Pancreas (tissue), 10 donors: ENCODE measurements around the gene FSTL4. TPM values are rescaled to one million over a fixed set of nuclear protein-coding genes. Genes with fewer than 3 reads are reported as not detected.

Experiments used
- ATAC-seq, 4 donors: fragments of 200-7000 bp; cut with Tn5 transposase; one replicate each; pipeline versions ENCODE4 v1.8.0 to v1.9.1; 2020; ENCODE audit warnings: mild to moderate bottlenecking in 4 of 4, moderate library complexity in 4 of 4
- DNase-seq, 6 donors: peaks; one replicate each; pipeline ENCODE4 v3.0.0-alpha.2; 2020
- FAIRE-seq: peaks from 2 replicates; lab custom pipeline; 2012; peaks lifted over from hg19 to GRCh38; lab: Jason Lieb, UNC
- H3K27ac ChIP-seq, 4 donors: fragments of 200-600 bp; sonication (generic); 1 replicate in 3 of 4; 2 replicates in 1 of 4; pipeline versions ENCODE4 v1.5.0 to v1.8.0; 2020
- H3K27me3 ChIP-seq, 4 donors: fragments of 200-600 bp; one replicate each; pipeline ENCODE4 v1.8.0; 2021
- H3K36me3 ChIP-seq, 3 donors: fragments of 200-600 bp; sonication (generic) in 1 of 3; one replicate each; pipeline versions ENCODE4 v1.5.0 to v1.8.0; 2020 to 2021
- H3K4me1 ChIP-seq, 3 donors: fragments of 200-600 bp; one replicate each; pipeline ENCODE4 v1.8.0; 2021
- H3K4me3 ChIP-seq, 4 donors: fragments of 200-600 bp; sonication (generic) in 2 of 4; one replicate each; pipeline versions ENCODE4 v1.5.0 to v1.8.0; 2020 to 2021
- H3K9me3 ChIP-seq, 4 donors: fragments of 200-600 bp; one replicate each; pipeline ENCODE4 v1.8.0; 2021
- CTCF ChIP-seq, 4 donors: fragments of 200-600 bp; sonication (generic) in 3 of 4; IDR thresholded peaks; one replicate each; pipeline versions ENCODE4 v1.5.0 to v1.8.0; 2021; ENCODE audit warnings: antibody characterized with exemption in 4 of 4
- WGBS, 2 donors: extraction: QIAGEN DNeasy Blood & Tissue Kit; methylation state at CpG; one replicate each; pipeline ENCODE4 v1.1.7; 2013; 5-methylcytosine and 5-hydroxymethylcytosine counted together
- intact Hi-C, 3 donors: fragments of 100-400 bp; cut with DNase I; formaldehyde crosslinking; loops; one replicate each; pipeline versions ENCODE4 v1.11.1 to v1.14.2; 2022
- polyA plus RNA-seq, 2 donors: library from polyadenylated mRNA; stranded (reverse); fragments of 200-250 nt; gene quantifications; one replicate each; pipeline ENCODE4 v1.2.3, GENCODE V29; 2013
- total RNA-seq, 6 donors: library from RNA; stranded (reverse); fragmentation: NEBNext Ultra II Directional in 4 of 6; extraction: Animal tissue kit (Norgen Biotek cat#: 25700) in 4 of 6; gene quantifications; one replicate each; pipeline versions ENCODE4 v1.2.1 to v1.2.4, GENCODE V29; 2021 to 2023
- donor health status: healthy with polysubstance abuse.
- donor health status: DM: no; HTN: no; CAD: no; lungs with moderate emphysema.
- donor health status: DM: no; HTN: no; CAD: no.
- donor health status: control.
- donor health status: control.
- donor health status: Bipolar disorder and iron deficiency.
- donor health status: DM: yes; HTN: yes; CAD: no.
- donor health status: DM: no; HTN: no; CAD: no.
- donor health status: DM: no; HTN: no; CAD: no.
- donor health status: DM: yes; HTN: yes; CAD: no.

FSTL4 gene
- total and polyA plus RNA-seq, 8 donors, result 0.68 to 2.4 (median 1.4) TPM

- intact Hi-C loops, result no loop called here
- FAIRE-seq, result no peak
Observed at GRCh38 chr5:133467826-133468463, 144.4 kb downstream of the FSTL4 start.

GRCh38 chr5:133467335-133467779, 145.0 kb downstream of the FSTL4 start:
- TF ChIP-seq CTCF (IDR thresholded peaks at IDR 0.05), result no peak
- FAIRE-seq, result no peak
- intact Hi-C loops, result no loop called here

More at GRCh38 chr5:133467826-133468463, 144.4 kb downstream of the FSTL4 start:
- no peaks in the 10 kb centered on the region for H3K9me3 ChIP-seq
- WGBS, 2 donors, result 65 to 72% methylated on average over 4 of the region's 4 CpGs
- no peaks in the 10 kb centered on the region for H3K36me3 ChIP-seq
- no peaks in the 10 kb centered on the region for H3K27me3 ChIP-seq
- no peak for TF ChIP-seq CTCF (IDR thresholded peaks at IDR 0.05)
- H3K4me3 ChIP-seq, result no peak overlapping the region
- H3K27ac ChIP-seq, result no peak overlapping the region
- no peaks in the 10 kb centered on the region for H3K4me1 ChIP-seq
- no peak for DNase-seq
- no peak for ATAC-seq

GRCh38 chr5:133466556-133467334, 145.6 kb downstream of the FSTL4 start:
- intact Hi-C loops, result no loop called here
- WGBS, 2 donors, result 89 to 93% methylated on average over 5 of the region's 5 CpGs
- H3K27ac ChIP-seq, result no peak overlapping the region
- no peaks in the 10 kb centered on the region for H3K4me1 ChIP-seq
- TF ChIP-seq CTCF (IDR thresholded peaks at IDR 0.05), result no peak
- DNase-seq (no peak), FAIRE-seq (no peak), ATAC-seq (no peak)
- H3K36me3 ChIP-seq, result no peaks in the 10 kb centered on the region
- no peaks in the 10 kb centered on the region for H3K9me3 ChIP-seq
- H3K27me3 ChIP-seq, result no peaks in the 10 kb centered on the region
- H3K4me3 ChIP-seq, result no peak overlapping the region

More at GRCh38 chr5:133467335-133467779, 145.0 kb downstream of the FSTL4 start:
- no peak overlapping the region for H3K27ac ChIP-seq
- no peaks in the 10 kb centered on the region for H3K36me3 ChIP-seq
- no peaks in the 10 kb centered on the region for H3K4me1 ChIP-seq
- ATAC-seq, result no peak
- 77 to 85% methylated on average over 7 of the region's 7 CpGs for WGBS, 2 donors
- H3K9me3 ChIP-seq, result no peaks in the 10 kb centered on the region
- H3K27me3 ChIP-seq, result no peaks in the 10 kb centered on the region
- no peak for DNase-seq
- no peak overlapping the region for H3K4me3 ChIP-seq

- no peak for ATAC-seq
- FAIRE-seq, result no peak
- 92 to 96% methylated on average over 6 of the region's 6 CpGs for WGBS, 2 donors
Observed at GRCh38 chr5:133464013-133464412, 148.3 kb downstream of the FSTL4 start.

More at GRCh38 chr5:133464013-133464412, 148.3 kb downstream of the FSTL4 start:
- Histone ChIP-seq H3K9me3 (no peaks in the 10 kb centered on the region), H3K27me3 (no peaks in the 10 kb centered on the region), H3K4me1 (no peaks in the 10 kb centered on the region), H3K27ac (no peak overlapping the region), H3K36me3 (no peaks in the 10 kb centered on the region), H3K4me3 (no peak overlapping the region)
- DNase-seq, result no peak
- intact Hi-C loops, result no loop called here
- no peak for TF ChIP-seq CTCF (IDR thresholded peaks at IDR 0.05)
